Transverse colon (tissue), 4 donors: Measurements from ENCODE around the gene ARAP2. TPM values are rescaled to one million over a fixed set of nuclear protein-coding genes. Genes with fewer than 3 reads are reported as not detected.

ENCODE experiments used
- DNase-seq: peaks from one replicate; pipeline ENCODE4 v3.0.0-alpha.2; 2019
- H3K27ac ChIP-seq, 4 donors: fragments of 200-600 bp; sonication (generic); 2 replicates each; pipeline ENCODE4 v1.5.1; 2016 to 2018; ENCODE audit warnings: inconsistent platforms in 4 of 4
- H3K27me3 ChIP-seq: fragments of 200-600 bp; sonication (generic); 2 replicates; pipeline ENCODE4 v1.5.1; 2017; ENCODE audit warnings: inconsistent platforms
- H3K36me3 ChIP-seq, 4 donors: fragments of 200-600 bp; sonication (generic); 2 replicates each; pipeline ENCODE4 v1.5.1; 2017 to 2019; ENCODE audit warnings: inconsistent platforms in 4 of 4
- H3K4me1 ChIP-seq, 4 donors: fragments of 200-600 bp; sonication (generic); 2 replicates each; pipeline ENCODE4 v1.5.1; 2017 to 2020; ENCODE audit warnings: inconsistent platforms in 4 of 4
- H3K4me3 ChIP-seq, 4 donors: fragments of 200-600 bp; sonication (generic); 1 replicate in 1 of 4; 2 replicates in 3 of 4; pipeline versions ENCODE4 v1.5.1 to v1.6.1; 2017 to 2019; ENCODE audit warnings: inconsistent platforms in 4 of 4
- H3K9me3 ChIP-seq, 2 donors: fragments of 200-600 bp; sonication (generic); 2 replicates each; pipeline ENCODE4 v1.5.1; 2017 to 2019; ENCODE audit warnings: inconsistent platforms in 2 of 2
- CTCF ChIP-seq, 5 experiments: fragments of 200-600 bp in 3 of 5; fragments of 450-650 bp in 2 of 5; sonication (generic) in 3 of 5; IDR thresholded peaks; 1 replicate in 2 of 5; 2 replicates in 3 of 5; pipeline ENCODE4 v1.5.1; 2016 to 2017; ENCODE audit warnings: antibody characterized with exemption in 5 of 5, inconsistent platforms in 3 of 5, mild to moderate bottlenecking in 2 of 5, moderate library complexity in 1 of 5
- EP300 ChIP-seq: sonication (generic); formaldehyde crosslinking; IDR thresholded peaks from one replicate; pipeline ENCODE4 v1.6.1; 2017; ENCODE audit warnings: antibody characterized with exemption, low read depth
- POLR2A ChIP-seq: fragments of 450-650 bp; IDR thresholded peaks from one replicate; pipeline ENCODE4 v1.6.1; 2016; ENCODE audit warnings: antibody characterized with exemption, mild to moderate bottlenecking, moderate library complexity
- POLR2AphosphoS5 ChIP-seq, 3 donors: sonication (generic); formaldehyde crosslinking; IDR thresholded peaks; one replicate each; pipeline ENCODE4 v1.6.1; 2016; ENCODE audit warnings: antibody characterized with exemption in 3 of 3
- WGBS, 2 donors: methylation state at CpG; one replicate each; pipeline ENCODE4 v1.1.5; 2018; ENCODE audit warnings: low coverage in 1 of 2; 5-methylcytosine and 5-hydroxymethylcytosine counted together
- in situ Hi-C, 4 donors: fragments of 200-750 bp; cut with MboI; loops; one replicate each; pipeline versions ENCODE4 v1.15.0 to v1.15.1; 2017; ENCODE audit warnings: low sequenced_read_pairs in 3 of 4, low pct_ligation_motif_present in 1 of 4, low pct_unique_long_range_greater_than_20kb in 1 of 4
- intact Hi-C: fragments of 100-400 bp; cut with DNase I; formaldehyde crosslinking; loops from one replicate; pipeline ENCODE4 v1.15.1; 2023; ENCODE audit warnings: low total_unique reads
- total RNA-seq, 4 donors: library from RNA; depleted of rRNA; stranded (reverse); fragments of >200 nt; gene quantifications; one replicate each; pipeline ENCODE4 v1.1.0, GENCODE V29; 2016

ARAP2 gene
- total RNA-seq, 4 donors from 2014 or later: 42.3 to 108 (median 50.3) TPM

- no peak overlapping the region for H3K4me3 ChIP-seq
- H3K27ac ChIP-seq: no peak overlapping the region
- H3K9me3 ChIP-seq: no peaks in the 10 kb centered on the region
- H3K36me3 ChIP-seq: no peaks in the 10 kb centered on the region
- 82 to 93% methylated on average over 6 of the region's 6 CpGs for WGBS, 2 donors
- H3K27me3 ChIP-seq: no peaks in the 10 kb centered on the region
- in situ Hi-C loops (no loop called here), intact Hi-C loops (no loop called here)
- no peak for DNase-seq
- TF ChIP-seq EP300: no peak
- TF ChIP-seq CTCF (IDR thresholded peaks at IDR 0.05): no peak
- no peak for TF ChIP-seq POLR2AphosphoS5 (IDR thresholded peaks at IDR 0.05)
- no peak for TF ChIP-seq POLR2A
- H3K4me1 ChIP-seq: no peaks in the 10 kb centered on the region
Measured at GRCh38 chr4:36026348-36026880, 217.9 kb downstream of the ARAP2 start.

DNA sequence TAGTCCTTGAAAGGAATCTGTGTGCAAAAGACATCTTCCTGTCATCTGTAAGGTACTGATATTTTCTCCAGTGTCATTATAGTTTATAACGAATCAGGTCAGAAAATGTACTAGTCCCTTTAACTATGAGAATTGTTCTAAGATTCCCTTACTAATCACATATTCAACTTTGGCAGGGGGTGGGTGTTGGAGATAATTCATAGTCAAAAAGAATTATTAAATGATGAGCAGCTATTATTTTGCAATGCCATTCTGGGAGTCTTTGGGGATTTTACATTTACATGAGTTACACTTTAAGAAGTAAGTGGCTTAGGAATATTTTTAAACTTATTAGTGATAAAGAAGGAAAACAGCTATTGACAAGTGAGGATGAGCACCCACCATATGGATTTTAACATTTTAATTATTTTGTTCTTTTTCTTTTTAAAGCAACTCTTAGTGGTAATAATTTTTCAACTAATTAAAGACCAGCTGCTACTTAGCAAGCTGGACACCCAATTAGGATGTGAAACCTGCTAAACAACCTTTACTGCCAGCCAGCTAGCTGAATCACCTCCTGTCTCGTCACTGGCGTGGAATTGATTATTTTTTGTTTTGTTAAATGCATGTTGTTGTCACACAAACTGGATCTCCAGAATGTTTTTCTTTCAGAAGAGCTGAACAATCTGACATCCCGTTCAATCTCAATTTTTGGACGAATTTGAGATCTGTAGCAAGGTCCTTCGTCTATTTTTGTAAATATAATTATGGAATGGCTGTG, 219.2 kb downstream of the ARAP2 start:
- no peak overlapping the region for H3K27ac ChIP-seq
- H3K27me3 ChIP-seq: no peaks in the 10 kb centered on the region
- H3K4me3 ChIP-seq: no peak overlapping the region
- TF ChIP-seq POLR2A (no peak), CTCF (IDR thresholded peaks at IDR 0.05) (no peak), EP300 (no peak), POLR2AphosphoS5 (IDR thresholded peaks at IDR 0.05) (no peak)
- no peaks in the 10 kb centered on the region for H3K36me3 ChIP-seq
- H3K4me1 ChIP-seq: no peaks in the 10 kb centered on the region
- intact Hi-C loops (no loop called here), in situ Hi-C loops (no loop called here)
- H3K9me3 ChIP-seq: no peaks in the 10 kb centered on the region
- WGBS, 2 donors: 78 to 80% methylated on average over 6 of the region's 6 CpGs
- DNase-seq: no peak

GRCh38 chr4:36020351-36020750, 224.0 kb downstream of the ARAP2 start:
- intact Hi-C loops (no loop called here), in situ Hi-C loops (no loop called here)
- Histone ChIP-seq H3K27ac (no peak overlapping the region), H3K9me3 (no peaks in the 10 kb centered on the region), H3K27me3 (no peaks in the 10 kb centered on the region), H3K4me1 (no peaks in the 10 kb centered on the region), H3K4me3 (no peak overlapping the region), H3K36me3 (no peaks in the 10 kb centered on the region)
- no peak for DNase-seq
- TF ChIP-seq EP300: no peak
- no peak for TF ChIP-seq CTCF (IDR thresholded peaks at IDR 0.05)
- TF ChIP-seq POLR2AphosphoS5 (IDR thresholded peaks at IDR 0.05): no peak
- TF ChIP-seq POLR2A: no peak
- WGBS, 2 donors: 81% methylated on average over 3 of the region's 3 CpGs

Other genes with a start within 250 kb of the ARAP2 start
- 1 to 10 TPM in 1 of 4 donors, under 1 TPM in 1, not detected in 2; 0.68 to 1.3 TPM for gene DTHD1, start 37.1 kb upstream of the ARAP2 start, total RNA-seq